GM19452 (cell line): ENCODE results near the gene PCDHGA4.
"Not testable (repeated sequence)": the region's sequence is repeated elsewhere in the genome, so short reads cannot be mapped to it uniquely, and the experiment has no call there.

Source experiments
- ATAC-seq: cut with Tn5 transposase; IDR thresholded peaks from one replicate; pipeline ENCODE4 v1.9.1; 2021; ENCODE audit not compliant: unreplicated experiment

PCDHGA4 gene

DNA sequence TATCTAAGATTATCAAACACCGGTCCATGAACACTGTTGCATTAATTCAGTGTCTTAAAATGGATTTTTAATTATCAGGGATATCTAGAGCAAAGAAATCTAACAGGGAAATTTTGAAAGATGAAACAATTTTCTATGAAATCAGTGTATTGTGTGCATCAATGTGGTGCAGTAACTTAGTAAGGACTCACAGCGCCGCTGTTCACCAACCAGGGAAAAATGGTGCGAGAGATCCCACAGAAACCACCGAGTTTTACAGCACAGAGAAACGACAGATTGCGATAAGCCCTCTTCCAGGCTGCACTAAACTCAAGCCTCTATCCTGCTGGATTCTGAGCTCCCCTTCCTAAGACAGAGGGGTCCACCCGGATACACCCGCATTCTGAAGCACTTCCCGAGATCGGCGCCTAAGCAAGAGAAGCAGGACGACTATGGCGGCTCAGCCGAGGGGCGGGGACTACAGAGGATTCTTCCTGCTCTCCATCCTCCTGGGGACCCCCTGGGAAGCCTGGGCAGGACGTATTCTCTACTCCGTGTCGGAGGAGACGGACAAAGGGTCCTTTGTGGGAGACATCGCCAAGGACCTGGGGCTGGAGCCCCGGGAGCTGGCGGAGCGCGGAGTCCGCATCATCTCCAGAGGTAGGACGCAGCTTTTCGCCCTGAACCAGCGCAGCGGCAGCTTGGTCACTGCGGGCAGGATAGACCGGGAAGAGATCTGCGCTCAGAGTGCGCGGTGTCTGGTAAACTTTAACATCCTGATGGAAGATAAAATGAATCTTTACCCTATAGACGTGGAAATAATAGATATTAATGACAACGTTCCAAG, 27.9 kb downstream of the PCDHGA4 start, which contains the start of gene PCDHGA7:
PCDHGA7 (plus strand) TSS at position 274 of the 826 bp plus-strand sequence; CDS start at position 432, 158 bp downstream.
- ATAC-seq, result no peak

DNA sequence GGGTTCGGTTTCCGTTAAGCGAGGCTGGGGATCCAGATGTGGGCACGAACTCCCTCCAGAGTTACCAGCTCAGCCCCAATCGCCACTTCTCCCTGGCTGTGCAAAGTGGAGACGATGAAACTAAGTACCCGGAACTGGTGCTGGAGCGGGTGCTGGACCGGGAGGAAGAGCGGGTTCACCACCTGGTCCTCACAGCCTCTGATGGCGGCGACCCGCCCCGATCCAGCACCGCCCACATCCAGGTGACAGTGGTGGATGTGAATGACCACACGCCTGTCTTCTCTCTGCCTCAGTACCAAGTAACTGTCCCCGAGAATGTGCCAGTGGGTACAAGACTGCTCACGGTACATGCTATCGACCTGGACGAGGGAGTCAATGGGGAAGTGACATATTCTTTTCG, 28.5 kb downstream of the PCDHGA4 start:
- no peak for ATAC-seq

GRCh38 chr5:141384471-141385267, 29.8 kb downstream of the PCDHGA4 start:
- ATAC-seq, result no peak

GRCh38 chr5:141387557-141388311, 32.9 kb downstream of the PCDHGA4 start, which contains the start of gene PCDHGB4:
TSS of gene PCDHGB4 (plus strand) at chr5:141387698. CDS start at chr5:141387885, 187 bp downstream.
- not testable (repeated sequence) for ATAC-seq

- ATAC-seq, result no peak
Observed at GRCh38 chr5:141388661-141389060, 33.8 kb downstream of the PCDHGA4 start.

DNA sequence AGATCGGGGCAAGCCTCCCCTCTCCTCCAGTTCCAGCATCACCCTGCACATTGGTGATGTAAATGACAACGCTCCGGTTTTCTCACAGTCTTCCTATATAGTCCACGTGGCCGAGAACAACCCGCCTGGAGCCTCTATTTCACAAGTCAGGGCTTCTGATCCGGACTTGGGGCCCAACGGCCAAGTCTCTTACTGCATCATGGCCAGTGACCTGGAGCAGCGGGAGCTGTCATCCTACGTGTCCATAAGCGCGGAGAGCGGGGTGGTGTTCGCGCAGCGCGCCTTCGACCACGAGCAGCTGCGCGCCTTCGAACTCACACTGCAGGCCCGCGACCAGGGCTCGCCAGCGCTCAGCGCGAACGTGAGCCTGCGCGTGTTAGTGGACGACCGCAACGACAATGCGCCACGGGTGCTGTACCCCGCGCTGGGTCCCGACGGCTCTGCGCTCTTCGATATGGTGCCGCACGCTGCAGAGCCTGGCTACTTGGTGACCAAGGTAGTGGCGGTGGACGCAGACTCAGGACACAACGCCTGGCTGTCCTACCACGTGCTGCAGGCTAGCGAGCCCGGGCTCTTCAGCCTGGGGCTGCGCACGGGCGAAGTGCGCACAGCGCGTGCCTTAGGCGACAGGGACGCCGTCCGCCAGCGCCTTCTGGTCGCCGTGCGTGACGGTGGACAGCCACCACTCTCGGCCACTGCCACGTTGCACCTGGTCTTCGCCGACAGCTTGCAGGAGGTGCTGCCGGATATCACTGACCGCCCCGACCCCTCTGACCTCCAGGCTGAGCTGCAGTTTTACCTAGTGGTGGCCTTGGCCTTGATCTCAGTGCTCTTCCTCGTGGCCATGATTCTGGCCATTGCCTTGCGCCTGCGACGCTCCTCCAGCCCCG, 34.6 kb downstream of the PCDHGA4 start:
- ATAC-seq, result no peak

GRCh38 chr5:141392429-141393198, 37.8 kb downstream of the PCDHGA4 start, which contains the start of gene PCDHGA8:
TSS of gene PCDHGA8 (plus strand) at chr5:141392633. CDS start at chr5:141392814, 181 bp downstream.
- ATAC-seq, result no peak

DNA sequence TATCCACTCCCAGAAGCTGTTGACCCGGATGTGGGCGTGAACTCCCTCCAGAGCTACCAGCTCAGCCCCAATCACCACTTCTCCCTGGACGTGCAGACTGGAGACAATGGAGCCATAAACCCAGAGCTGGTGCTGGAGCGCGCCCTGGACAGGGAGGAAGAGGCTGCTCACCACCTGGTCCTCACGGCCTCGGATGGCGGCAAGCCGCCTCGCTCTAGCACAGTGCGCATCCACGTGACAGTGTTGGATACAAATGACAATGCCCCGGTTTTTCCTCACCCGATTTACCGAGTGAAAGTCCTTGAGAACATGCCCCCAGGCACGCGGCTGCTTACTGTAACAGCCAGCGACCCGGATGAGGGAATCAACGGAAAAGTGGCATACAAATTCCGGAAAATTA, 38.4 kb downstream of the PCDHGA4 start:
- no peak for ATAC-seq

GRCh38 chr5:141394401-141395187, 39.8 kb downstream of the PCDHGA4 start:
- not testable (repeated sequence) for ATAC-seq

DNA sequence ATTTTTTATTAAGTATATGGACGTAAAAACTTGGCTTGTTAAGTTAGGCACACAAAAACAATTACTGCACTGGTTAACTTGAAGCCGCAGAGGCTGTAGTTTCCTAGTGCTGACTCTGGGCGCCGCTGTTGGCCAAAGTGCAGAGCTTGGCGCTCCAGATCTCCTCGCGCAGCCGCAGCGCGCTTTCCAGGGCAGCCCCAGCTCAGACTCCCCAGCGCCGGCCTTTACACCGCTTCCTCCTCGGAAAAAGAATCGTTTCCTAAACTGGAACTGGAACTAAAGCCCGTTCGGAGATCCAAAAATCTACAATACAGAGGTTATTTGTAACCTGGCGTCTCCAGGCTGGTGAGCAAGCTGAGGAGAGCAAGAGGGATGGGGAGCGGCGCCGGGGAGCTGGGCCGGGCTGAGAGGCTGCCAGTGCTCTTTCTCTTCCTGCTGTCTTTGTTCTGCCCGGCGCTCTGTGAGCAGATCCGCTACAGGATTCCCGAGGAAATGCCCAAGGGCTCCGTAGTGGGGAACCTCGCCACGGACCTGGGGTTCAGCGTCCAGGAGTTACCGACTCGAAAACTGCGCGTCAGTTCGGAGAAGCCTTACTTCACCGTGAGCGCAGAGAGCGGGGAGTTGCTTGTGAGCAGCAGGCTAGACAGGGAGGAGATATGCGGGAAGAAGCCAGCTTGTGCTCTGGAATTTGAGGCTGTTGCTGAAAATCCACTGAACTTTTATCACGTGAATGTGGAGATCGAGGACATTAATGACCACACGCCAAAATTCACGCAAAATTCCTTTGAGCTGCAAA, 43.1 kb downstream of the PCDHGA4 start, which contains the start of gene PCDHGB5:
PCDHGB5 (plus strand) TSS at position 192 of the 796 bp plus-strand sequence; CDS start at position 373, 181 bp downstream.
- peak; percentile 83 for ATAC-seq

DNA sequence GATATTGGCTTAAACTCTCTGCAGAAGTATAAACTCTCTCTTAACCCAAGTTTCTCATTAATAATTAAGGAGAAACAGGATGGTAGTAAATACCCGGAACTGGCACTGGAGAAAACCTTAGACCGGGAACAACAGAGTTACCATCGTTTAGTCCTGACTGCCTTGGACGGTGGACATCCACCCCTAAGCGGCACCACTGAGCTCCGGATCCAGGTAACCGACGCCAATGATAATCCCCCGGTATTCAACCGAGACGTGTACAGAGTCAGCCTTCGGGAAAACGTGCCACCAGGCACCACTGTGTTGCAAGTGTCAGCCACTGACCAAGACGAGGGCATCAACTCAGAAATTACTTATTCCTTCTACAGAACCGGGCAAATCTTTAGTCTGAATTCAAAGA, 43.8 kb downstream of the PCDHGA4 start:
- ATAC-seq, result no peak

GRCh38 chr5:141399555-141400258, 44.9 kb downstream of the PCDHGA4 start:
- no peak for ATAC-seq

DNA sequence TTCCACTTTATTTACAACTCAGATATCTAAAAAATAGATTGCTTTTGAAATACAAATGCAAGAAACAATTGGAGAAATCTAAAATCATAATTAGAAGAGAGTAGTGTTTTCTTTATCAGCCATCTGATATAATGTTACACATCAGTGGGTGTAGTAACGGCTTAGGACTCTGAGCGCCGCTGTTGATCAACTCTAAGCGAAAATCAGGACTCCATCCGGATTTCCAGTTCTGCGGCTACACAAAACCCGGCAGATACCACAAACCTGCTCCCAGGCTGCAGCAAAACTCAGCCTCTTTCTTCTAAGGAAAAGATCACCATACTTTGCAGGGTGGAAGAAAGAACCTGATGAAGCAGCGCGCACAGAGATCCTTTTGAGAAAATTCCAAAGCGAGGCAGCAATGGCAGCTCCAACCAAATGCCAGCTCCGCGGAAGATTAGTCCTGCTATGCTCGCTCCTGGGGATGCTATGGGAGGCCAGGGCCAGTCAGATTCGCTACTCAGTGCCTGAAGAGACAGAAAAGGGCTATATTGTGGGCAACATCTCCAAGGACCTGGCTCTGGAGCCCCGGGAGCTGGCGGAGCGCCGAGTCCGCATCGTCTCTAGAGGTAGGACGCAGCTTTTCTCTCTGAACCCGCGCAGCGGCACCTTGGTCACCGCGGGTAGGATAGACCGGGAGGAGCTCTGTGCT, 47.9 kb downstream of the PCDHGA4 start, which contains the start of gene PCDHGA9:
PCDHGA9 (plus strand) TSS at position 226 of the 691 bp plus-strand sequence; CDS start at position 401, 175 bp downstream.
- no peak for ATAC-seq

GRCh38 chr5:141403387-141403786, 48.6 kb downstream of the PCDHGA4 start:
- no peak for ATAC-seq
